Prostate gland (tissue), 2 donors: ENCODE results near the gene GNE.

ENCODE experiments used
- POLR2A ChIP-seq: fragments of 450-650 bp; IDR thresholded peaks from one replicate; pipeline ENCODE4 v1.6.1; 2016; ENCODE audit warnings: antibody characterized with exemption, mild to moderate bottlenecking
- POLR2AphosphoS5 ChIP-seq: sonication (generic); formaldehyde crosslinking; IDR thresholded peaks from one replicate; pipeline ENCODE4 v1.6.1; 2017; ENCODE audit warnings: antibody characterized with exemption
- TF ChIP-seq, protein P1 (sequence below), 4 experiments: fragments of 200-600 bp in 2 of 4; fragments of 450-650 bp in 2 of 4; sonication (generic) in 2 of 4; IDR thresholded peaks; 1 replicate in 3 of 4; 2 replicates in 1 of 4; pipeline ENCODE4 v1.5.1; 2016 to 2019; ENCODE audit warnings: antibody characterized with exemption in 4 of 4, mild to moderate bottlenecking in 2 of 4, moderate library complexity in 2 of 4

GRCh38 chr9:36222449-36222848, 35.8 kb downstream of the GNE start:
- TF ChIP-seq, protein P1, sequence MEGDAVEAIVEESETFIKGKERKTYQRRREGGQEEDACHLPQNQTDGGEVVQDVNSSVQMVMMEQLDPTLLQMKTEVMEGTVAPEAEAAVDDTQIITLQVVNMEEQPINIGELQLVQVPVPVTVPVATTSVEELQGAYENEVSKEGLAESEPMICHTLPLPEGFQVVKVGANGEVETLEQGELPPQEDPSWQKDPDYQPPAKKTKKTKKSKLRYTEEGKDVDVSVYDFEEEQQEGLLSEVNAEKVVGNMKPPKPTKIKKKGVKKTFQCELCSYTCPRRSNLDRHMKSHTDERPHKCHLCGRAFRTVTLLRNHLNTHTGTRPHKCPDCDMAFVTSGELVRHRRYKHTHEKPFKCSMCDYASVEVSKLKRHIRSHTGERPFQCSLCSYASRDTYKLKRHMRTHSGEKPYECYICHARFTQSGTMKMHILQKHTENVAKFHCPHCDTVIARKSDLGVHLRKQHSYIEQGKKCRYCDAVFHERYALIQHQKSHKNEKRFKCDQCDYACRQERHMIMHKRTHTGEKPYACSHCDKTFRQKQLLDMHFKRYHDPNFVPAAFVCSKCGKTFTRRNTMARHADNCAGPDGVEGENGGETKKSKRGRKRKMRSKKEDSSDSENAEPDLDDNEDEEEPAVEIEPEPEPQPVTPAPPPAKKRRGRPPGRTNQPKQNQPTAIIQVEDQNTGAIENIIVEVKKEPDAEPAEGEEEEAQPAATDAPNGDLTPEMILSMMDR (IDR thresholded peaks at IDR 0.05): no peak
- no peak for TF ChIP-seq POLR2A
- TF ChIP-seq POLR2AphosphoS5: no peak
